ENCODE measurements around the gene IPP. TPM values are rescaled to one million over a fixed set of nuclear protein-coding genes. Genes with fewer than 3 reads are reported as not detected.

IPP gene
- total RNA-seq: 4.2 and 5.5 TPM in 2 replicates

DNA sequence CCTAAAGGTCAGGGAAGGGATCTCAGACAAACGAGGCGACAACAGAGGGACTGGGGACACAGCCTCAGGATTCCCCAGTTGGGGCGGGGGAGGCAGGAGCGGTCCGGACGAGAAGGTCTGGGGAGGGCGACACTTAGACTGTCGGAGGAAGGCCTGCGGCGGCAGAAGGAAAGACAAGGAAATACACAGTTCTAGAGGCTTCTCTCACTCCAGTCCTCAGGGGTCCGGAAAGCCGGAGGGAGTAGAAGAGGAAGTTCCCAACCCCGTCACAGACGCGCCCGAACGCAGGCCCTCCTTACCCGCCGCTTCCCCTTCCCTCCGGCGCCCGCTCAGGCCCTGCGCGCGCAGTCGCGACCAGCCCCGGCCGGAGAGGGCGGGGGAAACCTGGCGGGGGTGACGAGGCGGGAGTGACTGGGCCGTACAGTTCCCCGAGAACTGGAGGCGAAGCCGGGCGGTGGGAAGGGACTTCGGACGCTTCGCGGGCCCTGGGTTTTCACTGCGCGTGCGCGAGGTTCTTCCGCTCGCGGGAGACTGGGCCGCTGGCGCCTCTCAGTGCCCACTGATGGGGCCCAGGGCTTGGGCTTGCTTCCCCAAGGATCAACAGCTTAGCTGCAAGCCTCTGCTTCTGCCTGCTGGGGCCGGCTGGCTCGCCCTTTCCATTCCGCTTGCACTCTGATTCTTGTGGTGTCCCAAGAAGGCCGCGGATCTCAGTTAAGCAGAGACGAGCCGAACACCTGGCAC, at the start of gene IPP:
Gene IPP (minus strand): TSS at position 356 of the 741 bp plus-strand sequence. CDS start 4,242 bp downstream, outside the sequence.

DNA sequence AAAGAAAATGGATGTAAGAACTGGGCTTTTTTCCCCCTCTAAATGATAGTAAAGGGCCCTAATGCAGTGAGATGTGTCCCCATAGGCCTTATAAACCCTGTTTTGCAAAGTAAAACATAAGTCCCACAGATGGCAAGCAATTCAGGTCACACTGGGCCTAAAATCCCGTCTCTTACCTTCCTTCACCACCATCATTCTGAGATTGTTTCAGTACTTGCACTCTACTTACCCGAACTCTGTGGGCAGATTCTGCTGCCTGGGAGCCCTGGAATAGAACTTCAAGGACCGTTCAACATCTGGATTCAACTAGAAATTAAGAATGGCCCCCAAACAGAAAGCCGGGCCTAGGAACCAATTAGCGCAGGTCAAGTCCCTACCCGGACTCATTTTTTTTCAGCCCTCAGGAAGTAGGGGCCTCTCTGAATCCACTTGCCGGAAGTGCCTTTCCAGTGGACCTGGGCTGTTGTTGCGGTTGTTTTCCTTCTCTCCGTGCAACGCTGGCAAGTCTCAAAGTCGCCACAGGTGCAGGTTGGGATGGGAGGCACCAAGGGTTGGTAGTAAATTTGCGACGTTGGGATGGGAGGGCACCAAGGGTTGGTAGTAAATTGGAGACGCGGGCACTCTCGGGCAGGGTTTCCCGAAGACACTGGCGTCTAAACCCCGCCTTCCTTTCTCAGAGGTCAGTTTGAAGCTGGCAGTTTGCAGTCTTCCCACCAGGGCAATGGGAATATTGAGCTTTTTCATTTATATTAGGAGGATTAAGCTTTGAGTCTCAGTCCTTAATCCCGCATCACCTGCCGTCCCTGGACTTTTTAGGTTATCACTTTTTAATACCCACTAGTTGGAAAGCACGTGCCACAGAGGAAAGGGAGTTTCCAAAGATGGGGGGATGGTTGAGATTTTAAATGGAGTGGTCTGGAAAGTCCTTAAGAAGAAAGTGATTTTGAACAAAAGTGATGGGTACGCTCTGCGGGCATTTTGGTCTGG, 62.4 kb downstream of the IPP start, which contains the start of gene TMEM69:
Gene TMEM69 (plus strand): TSS at position 428 of the 987 bp plus-strand sequence. CDS start 2,888 bp downstream, outside the sequence.

DNA sequence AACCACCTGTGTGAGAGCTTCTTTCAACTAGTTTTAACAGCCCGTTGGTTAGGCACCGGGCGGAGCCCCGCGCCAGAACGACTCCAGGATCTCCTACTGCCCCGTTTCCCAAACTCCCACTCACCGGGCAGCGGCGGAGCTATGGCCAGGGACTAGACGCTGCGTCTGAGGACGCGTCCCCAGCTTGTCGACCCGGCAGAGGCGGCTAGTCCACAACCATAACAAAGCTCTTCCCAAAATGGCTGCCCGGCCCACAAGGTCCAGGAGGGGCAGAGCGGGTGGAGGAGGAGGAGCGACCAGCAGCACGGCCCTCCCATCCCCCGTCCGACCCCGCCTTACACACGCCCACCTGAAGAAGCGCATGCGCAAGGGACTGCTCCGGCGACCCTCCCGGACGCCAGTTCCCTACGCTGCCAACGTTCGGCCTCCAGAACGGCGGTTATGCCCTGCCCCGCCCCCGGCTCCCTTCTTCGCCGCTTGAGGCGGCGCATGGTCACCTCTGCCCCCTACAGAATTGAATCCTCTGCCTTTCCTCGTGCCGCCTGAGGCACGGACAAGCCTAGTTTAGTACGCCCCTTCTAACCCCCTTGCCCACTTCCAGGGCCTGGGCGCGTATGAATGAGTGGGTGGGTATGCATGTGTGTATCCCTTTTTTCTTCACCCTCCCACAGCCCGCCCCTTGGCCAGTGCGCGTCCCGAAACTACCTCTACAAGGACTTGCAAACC, 64.0 kb downstream of the IPP start, which contains the start of gene GPBP1L1:
Gene GPBP1L1 (minus strand): TSS at position 246 of the 726 bp plus-strand sequence. CDS start 27,446 bp downstream, outside the sequence.

Other genes starting within 250 kb of the IPP start
- gene PRDX1, start 228.8 kb downstream of the IPP start, total RNA-seq: 529 and 770 TPM in 2 replicates
- 95.7 and 112 TPM in 2 replicates for gene AKR1A1, start 199.8 kb downstream of the IPP start, total RNA-seq
- gene NASP, start 166.6 kb downstream of the IPP start, total RNA-seq: 27.3 and 113 TPM in 2 replicates
- gene CCDC17, start 126.6 kb downstream of the IPP start, total RNA-seq: 0.23 and 0.78 TPM in 2 replicates
- 83.2 and 101 TPM in 2 replicates for gene GPBP1L1, start 64.1 kb downstream of the IPP start, total RNA-seq
- gene TMEM69, start 62.5 kb downstream of the IPP start, total RNA-seq: 50.8 and 55.7 TPM in 2 replicates
- 13.2 and 14.2 TPM in 2 replicates for gene MAST2, start 53.0 kb upstream of the IPP start, total RNA-seq

Measured in hair follicular keratinocyte (primary cell).